Measurements from ENCODE around the gene LPP.

DNA sequence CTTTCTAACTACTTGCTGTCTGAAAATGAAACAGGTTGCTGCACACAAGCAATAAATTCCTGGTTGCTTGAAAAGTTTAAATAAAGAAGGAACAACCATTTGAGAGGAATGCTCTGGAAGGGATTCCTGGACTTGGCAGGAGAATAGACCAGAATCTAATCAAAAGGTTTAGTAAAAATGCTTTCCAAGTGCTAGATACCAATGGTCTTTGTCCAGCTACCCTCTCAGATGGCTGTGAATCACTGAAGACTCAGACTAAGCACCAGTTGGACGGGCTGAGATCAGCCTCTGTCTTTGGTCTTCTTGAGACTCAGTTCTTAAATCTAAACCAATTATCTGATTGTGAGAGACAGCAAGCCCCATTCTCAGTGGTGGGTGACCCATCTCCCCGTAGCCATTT, 27.7 kb upstream of the LPP start:
- TF ChIP-seq, protein P1, sequence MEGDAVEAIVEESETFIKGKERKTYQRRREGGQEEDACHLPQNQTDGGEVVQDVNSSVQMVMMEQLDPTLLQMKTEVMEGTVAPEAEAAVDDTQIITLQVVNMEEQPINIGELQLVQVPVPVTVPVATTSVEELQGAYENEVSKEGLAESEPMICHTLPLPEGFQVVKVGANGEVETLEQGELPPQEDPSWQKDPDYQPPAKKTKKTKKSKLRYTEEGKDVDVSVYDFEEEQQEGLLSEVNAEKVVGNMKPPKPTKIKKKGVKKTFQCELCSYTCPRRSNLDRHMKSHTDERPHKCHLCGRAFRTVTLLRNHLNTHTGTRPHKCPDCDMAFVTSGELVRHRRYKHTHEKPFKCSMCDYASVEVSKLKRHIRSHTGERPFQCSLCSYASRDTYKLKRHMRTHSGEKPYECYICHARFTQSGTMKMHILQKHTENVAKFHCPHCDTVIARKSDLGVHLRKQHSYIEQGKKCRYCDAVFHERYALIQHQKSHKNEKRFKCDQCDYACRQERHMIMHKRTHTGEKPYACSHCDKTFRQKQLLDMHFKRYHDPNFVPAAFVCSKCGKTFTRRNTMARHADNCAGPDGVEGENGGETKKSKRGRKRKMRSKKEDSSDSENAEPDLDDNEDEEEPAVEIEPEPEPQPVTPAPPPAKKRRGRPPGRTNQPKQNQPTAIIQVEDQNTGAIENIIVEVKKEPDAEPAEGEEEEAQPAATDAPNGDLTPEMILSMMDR (IDR thresholded peaks at IDR 0.05), result no peak
- no peak for TF ChIP-seq POLR2A (IDR thresholded peaks at IDR 0.05)

All from Peyer's patch (tissue), 4 donors.